Pancreas (tissue), 10 donors: ENCODE data around the gene BRWD1. TPM values are rescaled to one million over a fixed set of nuclear protein-coding genes. Genes with fewer than 3 reads are reported as not detected.
"Not testable (repeated sequence)": the region's sequence is repeated elsewhere in the genome, so short reads cannot be mapped to it uniquely, and the experiment has no call there.

Source experiments
- ATAC-seq, 4 donors: fragments of 200-7000 bp; cut with Tn5 transposase; one replicate each; pipeline versions ENCODE4 v1.8.0 to v1.9.1; 2020; ENCODE audit warnings: mild to moderate bottlenecking in 4 of 4, moderate library complexity in 4 of 4
- DNase-seq, 6 donors: peaks; one replicate each; pipeline ENCODE4 v3.0.0-alpha.2; 2020
- FAIRE-seq: peaks from 2 replicates; lab custom pipeline; 2012; peaks lifted over from hg19 to GRCh38; lab: Jason Lieb, UNC
- H3K27ac ChIP-seq, 4 donors: fragments of 200-600 bp; sonication (generic); 1 replicate in 3 of 4; 2 replicates in 1 of 4; pipeline versions ENCODE4 v1.5.0 to v1.8.0; 2020
- H3K27me3 ChIP-seq, 4 donors: fragments of 200-600 bp; one replicate each; pipeline ENCODE4 v1.8.0; 2021
- H3K36me3 ChIP-seq, 3 donors: fragments of 200-600 bp; sonication (generic) in 1 of 3; one replicate each; pipeline versions ENCODE4 v1.5.0 to v1.8.0; 2020 to 2021
- H3K4me1 ChIP-seq, 3 donors: fragments of 200-600 bp; one replicate each; pipeline ENCODE4 v1.8.0; 2021
- H3K4me3 ChIP-seq, 4 donors: fragments of 200-600 bp; sonication (generic) in 2 of 4; one replicate each; pipeline versions ENCODE4 v1.5.0 to v1.8.0; 2020 to 2021
- H3K9me3 ChIP-seq, 4 donors: fragments of 200-600 bp; one replicate each; pipeline ENCODE4 v1.8.0; 2021
- WGBS, 2 donors: extraction: QIAGEN DNeasy Blood & Tissue Kit; methylation state at CpG; one replicate each; pipeline ENCODE4 v1.1.7; 2013; 5-methylcytosine and 5-hydroxymethylcytosine counted together
- intact Hi-C, 3 donors: fragments of 100-400 bp; cut with DNase I; formaldehyde crosslinking; loops; one replicate each; pipeline versions ENCODE4 v1.11.1 to v1.14.2; 2022
- polyA plus RNA-seq, 2 donors: library from polyadenylated mRNA; stranded (reverse); fragments of 200-250 nt; gene quantifications; one replicate each; pipeline ENCODE4 v1.2.3, GENCODE V29; 2013
- total RNA-seq, 6 donors: library from RNA; stranded (reverse); fragmentation: NEBNext Ultra II Directional in 4 of 6; extraction: Animal tissue kit (Norgen Biotek cat#: 25700) in 4 of 6; gene quantifications; one replicate each; pipeline versions ENCODE4 v1.2.1 to v1.2.4, GENCODE V29; 2021 to 2023
- TF ChIP-seq, protein P1 (sequence below), 4 donors: fragments of 200-600 bp; sonication (generic) in 3 of 4; IDR thresholded peaks; one replicate each; pipeline versions ENCODE4 v1.5.0 to v1.8.0; 2021; ENCODE audit warnings: antibody characterized with exemption in 4 of 4
- donor health status: healthy with polysubstance abuse.
- donor health status: DM: no; HTN: no; CAD: no; lungs with moderate emphysema.
- donor health status: DM: no; HTN: no; CAD: no.
- donor health status: control.
- donor health status: control.
- donor health status: Bipolar disorder and iron deficiency.
- donor health status: DM: yes; HTN: yes; CAD: no.
- donor health status: DM: no; HTN: no; CAD: no.
- donor health status: DM: no; HTN: no; CAD: no.
- donor health status: DM: yes; HTN: yes; CAD: no.

BRWD1 gene
- total and polyA plus RNA-seq, 8 donors: 7.4 to 31.7 (median 22.5) TPM

DNA sequence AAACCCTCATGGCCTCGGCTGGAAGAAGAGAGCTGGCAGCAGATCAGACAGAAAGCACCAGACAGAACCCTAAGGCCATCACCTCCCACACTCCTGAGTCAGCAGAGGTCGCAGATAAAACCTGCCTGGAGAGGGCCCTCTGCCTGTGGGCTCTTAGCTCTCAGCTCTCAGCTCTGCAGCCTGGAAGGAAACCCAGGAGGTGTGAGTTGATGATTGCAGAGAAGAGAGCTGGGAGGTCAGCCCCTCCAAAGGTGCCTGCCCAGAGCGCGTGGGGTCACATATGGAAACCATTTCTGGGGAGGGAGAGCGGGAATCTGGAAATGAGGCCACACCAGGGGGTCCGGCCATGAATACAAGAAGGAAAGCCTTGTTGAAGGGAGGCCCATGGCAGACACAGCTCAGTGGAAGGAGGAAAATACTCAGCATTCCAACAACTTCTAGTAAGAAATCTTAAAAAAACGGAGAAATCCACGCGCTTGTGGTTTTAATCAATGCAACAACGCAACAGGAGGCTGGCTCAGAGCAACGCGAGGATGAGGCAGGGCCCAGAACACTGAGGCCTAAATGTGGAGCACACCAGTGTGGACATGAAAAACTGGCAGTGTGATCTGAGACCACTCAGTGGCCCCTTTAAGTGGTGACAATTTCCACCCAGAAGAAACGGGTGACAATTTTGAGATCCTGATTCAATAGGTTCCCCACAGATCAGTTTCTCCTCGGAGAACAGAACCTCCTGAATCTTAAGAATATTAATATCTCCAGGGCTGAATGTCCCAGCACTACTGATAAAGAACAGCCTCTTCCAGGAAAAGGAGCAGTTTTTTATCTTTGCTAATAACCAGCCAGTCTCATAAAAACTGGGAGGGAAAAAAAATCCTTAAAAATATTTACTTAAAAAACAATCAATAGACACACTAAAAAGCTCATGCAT is 175.9 kb downstream of the BRWD1 start:
- 64 to 70% methylated on average over 14 of the region's 14 CpGs for WGBS, 2 donors
- Histone ChIP-seq H3K27ac (no peak overlapping the region), H3K9me3 (no peaks in the 10 kb centered on the region), H3K36me3 (no peaks in the 10 kb centered on the region), H3K27me3 (no peaks in the 10 kb centered on the region), H3K4me3 (no peak overlapping the region), H3K4me1 (peaks cover 0 to 2% (median 0%) of the 10 kb centered on the region in 3 donors)
- TF ChIP-seq, protein P1, sequence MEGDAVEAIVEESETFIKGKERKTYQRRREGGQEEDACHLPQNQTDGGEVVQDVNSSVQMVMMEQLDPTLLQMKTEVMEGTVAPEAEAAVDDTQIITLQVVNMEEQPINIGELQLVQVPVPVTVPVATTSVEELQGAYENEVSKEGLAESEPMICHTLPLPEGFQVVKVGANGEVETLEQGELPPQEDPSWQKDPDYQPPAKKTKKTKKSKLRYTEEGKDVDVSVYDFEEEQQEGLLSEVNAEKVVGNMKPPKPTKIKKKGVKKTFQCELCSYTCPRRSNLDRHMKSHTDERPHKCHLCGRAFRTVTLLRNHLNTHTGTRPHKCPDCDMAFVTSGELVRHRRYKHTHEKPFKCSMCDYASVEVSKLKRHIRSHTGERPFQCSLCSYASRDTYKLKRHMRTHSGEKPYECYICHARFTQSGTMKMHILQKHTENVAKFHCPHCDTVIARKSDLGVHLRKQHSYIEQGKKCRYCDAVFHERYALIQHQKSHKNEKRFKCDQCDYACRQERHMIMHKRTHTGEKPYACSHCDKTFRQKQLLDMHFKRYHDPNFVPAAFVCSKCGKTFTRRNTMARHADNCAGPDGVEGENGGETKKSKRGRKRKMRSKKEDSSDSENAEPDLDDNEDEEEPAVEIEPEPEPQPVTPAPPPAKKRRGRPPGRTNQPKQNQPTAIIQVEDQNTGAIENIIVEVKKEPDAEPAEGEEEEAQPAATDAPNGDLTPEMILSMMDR (IDR thresholded peaks at IDR 0.05): no peak
- intact Hi-C loops: loop anchor here in 2 of 3 donors (5.0 to 10.0 kb wide), 3 partner anchors 400 to 633 kb away; no protein-coding TSS in a partner anchor
- DNase-seq (no peak), ATAC-seq (peak in 1 of 4 donors; percentile 33), FAIRE-seq (no peak)

- no peaks in the 10 kb centered on the region for H3K36me3 ChIP-seq
- H3K4me3 ChIP-seq: no peak overlapping the region
- H3K27ac ChIP-seq: no peak overlapping the region
- no peaks in the 10 kb centered on the region for H3K27me3 ChIP-seq
- FAIRE-seq: no peak
- TF ChIP-seq, protein P1 (IDR thresholded peaks at IDR 0.05): no peak
- intact Hi-C loops: loop anchor here in 2 of 3 donors (5.0 to 10.0 kb wide), 3 partner anchors 399 to 632 kb away; no protein-coding TSS in a partner anchor
- peaks cover 0 to 2% (median 0%) of the 10 kb centered on the region in 3 donors for H3K4me1 ChIP-seq
- no peaks in the 10 kb centered on the region for H3K9me3 ChIP-seq
- no peak for ATAC-seq
- DNase-seq: no peak
- 74 to 80% methylated on average over 5 of the region's 5 CpGs for WGBS, 2 donors
These were observed 176.7 kb downstream of the BRWD1 start for GRCh38 chr21:39136711-39137110.

DNA sequence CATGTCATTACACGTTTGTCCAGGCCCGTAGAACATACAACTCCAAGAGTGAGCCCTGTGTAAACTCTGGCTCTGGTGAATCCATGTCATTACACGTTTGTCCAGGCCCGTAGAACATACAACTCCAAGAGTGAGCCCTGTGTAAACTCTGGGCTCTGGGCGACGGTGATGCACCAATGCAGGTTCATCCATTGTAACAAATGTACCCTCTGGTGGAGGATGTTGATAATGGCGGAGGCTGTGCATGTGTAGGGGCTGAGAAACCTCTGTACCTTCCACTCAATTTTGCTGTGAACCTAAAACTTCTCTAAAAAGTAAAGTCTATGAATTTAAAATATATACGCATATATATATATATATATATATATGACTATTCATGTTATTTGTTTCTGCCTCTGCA is 177.3 kb downstream of the BRWD1 start:
- not testable (repeated sequence) for FAIRE-seq, H3K27me3 ChIP-seq, H3K36me3 ChIP-seq, H3K9me3 ChIP-seq, H3K4me1 ChIP-seq, H3K4me3 ChIP-seq, DNase-seq, H3K27ac ChIP-seq
- intact Hi-C loops: loop anchor here in 2 of 3 donors (5.0 to 10.0 kb wide), 3 partner anchors 399 to 631 kb away; no protein-coding TSS in a partner anchor
- peak in 2 of 4 donors; percentile 40 to 44 for ATAC-seq
- 54 to 71% methylated on average over 7 to 8 of the region's 8 CpGs for WGBS, 2 donors

- TF ChIP-seq, protein P1 (IDR thresholded peaks at IDR 0.05): no peak
- intact Hi-C loops: loop anchor here in 1 of 3 donors (10.0 kb wide), 1 partner anchor 630 kb away; no protein-coding TSS in a partner anchor
- ATAC-seq (no peak), FAIRE-seq (no peak), DNase-seq (no peak)
- H3K36me3 ChIP-seq: no peaks in the 10 kb centered on the region
- H3K9me3 ChIP-seq: no peaks in the 10 kb centered on the region
- H3K27me3 ChIP-seq: peaks cover 0 to 2% (median 0%) of the 10 kb centered on the region in 4 donors
- no peak overlapping the region for H3K27ac ChIP-seq
- H3K4me3 ChIP-seq: no peak overlapping the region
- WGBS, 2 donors: 74 to 80% methylated on average over 15 of the region's 15 CpGs
- peaks cover 0 to 2% (median 0%) of the 10 kb centered on the region in 3 donors for H3K4me1 ChIP-seq
These were observed 179.1 kb downstream of the BRWD1 start for GRCh38 chr21:39134288-39134810.

Other genes starting within 250 kb of the BRWD1 start
- 10 to 100 TPM; 12.4 to 21.6 (median 16.6) TPM for gene PSMG1, start 130.2 kb downstream of the BRWD1 start, total RNA-seq
- 10 to 100 TPM; 19.3 to 35.0 TPM for gene PSMG1, start 130.2 kb downstream of the BRWD1 start, polyA plus RNA-seq
- 100 to 1,000 TPM in 2 of 6 donors, 10 to 100 TPM in 4; 60.1 to 128 (median 98.1) TPM for gene HMGN1, start 35.5 kb upstream of the BRWD1 start, total RNA-seq
- gene HMGN1, start 35.5 kb upstream of the BRWD1 start, polyA plus RNA-seq: 100 to 1,000 TPM in 1 of 2 donors, 10 to 100 TPM in 1; 89.9 to 140 TPM
- 1 to 10 TPM; 1.1 to 1.8 (median 1.3) TPM for gene LCA5L, start 132.1 kb upstream of the BRWD1 start, total RNA-seq
- gene LCA5L, start 132.1 kb upstream of the BRWD1 start, polyA plus RNA-seq: 1 to 10 TPM in 1 of 2 donors, under 1 TPM in 1; 0.72 to 1.7 TPM
- 1 to 10 TPM; 1.4 to 4.5 (median 3.5) TPM for gene SH3BGR, start 138.3 kb upstream of the BRWD1 start, total RNA-seq
- gene SH3BGR, start 138.3 kb upstream of the BRWD1 start, polyA plus RNA-seq: 1 to 10 TPM; 6.8 to 7.3 TPM